ENCODE results near the gene GALNT11.

GRCh38 chr7:152144557-152145245 is 119.2 kb downstream of the GALNT11 start:
- TF ChIP-seq EZH2phosphoT487 (IDR thresholded peaks at IDR 0.05) = no peak
- TF ChIP-seq, protein P1, sequence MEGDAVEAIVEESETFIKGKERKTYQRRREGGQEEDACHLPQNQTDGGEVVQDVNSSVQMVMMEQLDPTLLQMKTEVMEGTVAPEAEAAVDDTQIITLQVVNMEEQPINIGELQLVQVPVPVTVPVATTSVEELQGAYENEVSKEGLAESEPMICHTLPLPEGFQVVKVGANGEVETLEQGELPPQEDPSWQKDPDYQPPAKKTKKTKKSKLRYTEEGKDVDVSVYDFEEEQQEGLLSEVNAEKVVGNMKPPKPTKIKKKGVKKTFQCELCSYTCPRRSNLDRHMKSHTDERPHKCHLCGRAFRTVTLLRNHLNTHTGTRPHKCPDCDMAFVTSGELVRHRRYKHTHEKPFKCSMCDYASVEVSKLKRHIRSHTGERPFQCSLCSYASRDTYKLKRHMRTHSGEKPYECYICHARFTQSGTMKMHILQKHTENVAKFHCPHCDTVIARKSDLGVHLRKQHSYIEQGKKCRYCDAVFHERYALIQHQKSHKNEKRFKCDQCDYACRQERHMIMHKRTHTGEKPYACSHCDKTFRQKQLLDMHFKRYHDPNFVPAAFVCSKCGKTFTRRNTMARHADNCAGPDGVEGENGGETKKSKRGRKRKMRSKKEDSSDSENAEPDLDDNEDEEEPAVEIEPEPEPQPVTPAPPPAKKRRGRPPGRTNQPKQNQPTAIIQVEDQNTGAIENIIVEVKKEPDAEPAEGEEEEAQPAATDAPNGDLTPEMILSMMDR (IDR thresholded peaks at IDR 0.05) = no peak
- TF ChIP-seq EZH2 (IDR thresholded peaks at IDR 0.05) = no peak
